ENCODE data around the gene CD2BP2.

DNA sequence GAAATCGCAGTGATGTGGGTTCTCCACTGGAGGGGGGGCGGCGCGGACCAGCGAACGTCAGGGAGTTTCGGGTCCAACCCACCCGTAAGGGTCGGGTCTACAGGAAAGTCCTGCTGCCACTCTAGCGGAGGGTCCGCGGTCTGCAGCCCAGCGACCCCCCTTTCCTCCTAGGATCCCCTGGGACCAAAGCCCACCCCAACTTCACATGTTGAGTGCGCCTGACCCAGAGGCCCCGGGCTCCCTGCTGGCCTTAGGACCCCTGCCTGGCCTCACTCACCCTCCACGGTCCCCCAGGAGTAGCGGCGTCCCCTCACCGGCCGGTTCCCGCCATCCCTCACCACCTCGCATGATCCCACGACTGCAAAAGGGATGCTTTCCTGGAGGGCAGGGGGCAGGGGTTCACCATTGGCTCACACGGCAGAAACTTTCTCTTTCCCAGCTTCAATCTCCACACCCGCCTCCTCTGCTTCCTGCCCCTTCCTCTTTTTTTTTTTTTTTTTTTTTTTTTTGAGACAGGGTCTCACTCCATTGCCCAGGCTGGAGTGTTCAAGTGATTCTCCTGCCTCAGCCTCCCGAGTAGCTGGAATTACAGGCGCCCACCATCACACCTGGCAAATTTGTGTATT lies 24.2 kb upstream of the CD2BP2 start:
- TF ChIP-seq RBBP5 (IDR thresholded peaks at IDR 0.05; ENCODE audit: borderline replicate concordance, low read depth, low read length) = no peak
- TF ChIP-seq, protein P1, sequence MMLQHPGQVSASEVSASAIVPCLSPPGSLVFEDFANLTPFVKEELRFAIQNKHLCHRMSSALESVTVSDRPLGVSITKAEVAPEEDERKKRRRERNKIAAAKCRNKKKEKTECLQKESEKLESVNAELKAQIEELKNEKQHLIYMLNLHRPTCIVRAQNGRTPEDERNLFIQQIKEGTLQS (IDR thresholded peaks at IDR 0.05; ENCODE audit: insufficient read depth, low read depth, low read length) = no peak
- TF ChIP-seq BACH1 (IDR thresholded peaks at IDR 0.05; ENCODE audit: low read length) = no peak; the same call in 1 of the 2 replicates
- TF ChIP-seq POLR2A (IDR thresholded peaks at IDR 0.05; ENCODE audit: control extremely low read depth in 1 of 2, low read depth in 2 of 2, low read length in 2 of 2) = 0 out of 3 replicates have a peak, but pooled peaks of 1 of the 2 experiments have one; percentile 7
- no peak for TF ChIP-seq GABPA (IDR thresholded peaks at IDR 0.05; ENCODE audit: borderline replicate concordance, insufficient read depth, low read length)
- no peak for TF ChIP-seq EZH2 (IDR thresholded peaks at IDR 0.05; ENCODE audit: low read depth, low read length, severe bottlenecking)
- TF ChIP-seq CTCF (IDR thresholded peaks at IDR 0.05; ENCODE audit: control extremely low read depth in 1 of 3, insufficient read depth in 1 of 3, low read depth in 1 of 3, low read length in 3 of 3) = no peak
- no peak for TF ChIP-seq YY1 (IDR thresholded peaks at IDR 0.05; ENCODE audit: low read depth, low read length)
- no peak for TF ChIP-seq RXRA (IDR thresholded peaks at IDR 0.05; ENCODE audit: insufficient read depth, low read depth, low read length)

Data from H1 (cell line).